Dendritic cell treated with granulocyte-macrophage colony-stimulating factor and Interleukin-4, amounts not matched to agents 40 ng/mL and 50 ng/mL, for 4 days (primary cell): ENCODE data around the gene NABP1.
"Not testable (repeated sequence)": the region's sequence is repeated elsewhere in the genome, so short reads cannot be mapped to it uniquely, and the experiment has no call there.

Experiments used
- H3K27ac Mint-ChIP-seq: one replicate; pipeline ENCODE4 v1.8.0; 2022; ENCODE audit warnings: mild to moderate bottlenecking, mixed read lengths
- H3K27me3 Mint-ChIP-seq: one replicate; pipeline ENCODE4 v1.8.0; 2022; ENCODE audit warnings: mild to moderate bottlenecking, mixed read lengths
- H3K36me3 Mint-ChIP-seq: one replicate; pipeline ENCODE4 v1.8.0; 2022; ENCODE audit warnings: low read depth, mixed read lengths
- H3K4me1 Mint-ChIP-seq: one replicate; pipeline ENCODE4 v1.8.0; 2022; ENCODE audit warnings: low read depth, mixed read lengths
- H3K4me3 Mint-ChIP-seq: one replicate; pipeline ENCODE4 v1.8.0; 2022; ENCODE audit warnings: mild to moderate bottlenecking, moderate library complexity, mixed read lengths
- H3K9me3 Mint-ChIP-seq: one replicate; pipeline ENCODE4 v1.8.0; 2022; ENCODE audit warnings: mixed read lengths
- intact Hi-C: fragments of 100-400 bp; cut with micrococcal nuclease; formaldehyde crosslinking; loops from one replicate; pipeline ENCODE4 v1.15.0; 2022

NABP1 gene

GRCh38 chr2:191641609-191642008 lies 36.3 kb upstream of the NABP1 start:
- Mint-ChIP-seq H3K4me3 (no peak overlapping the region), H3K4me1 (peaks cover 37% of the 10 kb centered on the region), H3K27me3 (no peaks in the 10 kb centered on the region), H3K9me3 (peaks cover 8% of the 10 kb centered on the region), H3K36me3 (no peaks in the 10 kb centered on the region), H3K27ac (no peak overlapping the region)
- intact Hi-C loops = no loop called here

- Mint-ChIP-seq H3K36me3 (no peaks in the 10 kb centered on the region), H3K4me3 (no peak overlapping the region), H3K27me3 (no peaks in the 10 kb centered on the region), H3K9me3 (peaks cover 8% of the 10 kb centered on the region), H3K4me1 (peaks cover 30% of the 10 kb centered on the region), H3K27ac (no peak overlapping the region)
- intact Hi-C loops = no loop called here
These were observed 35.4 kb upstream of the NABP1 start for GRCh38 chr2:191642541-191642940.

GRCh38 chr2:191643429-191643828 lies 34.5 kb upstream of the NABP1 start:
- Mint-ChIP-seq H3K27me3 (no peaks in the 10 kb centered on the region), H3K4me3 (no peak overlapping the region), H3K36me3 (no peaks in the 10 kb centered on the region), H3K4me1 (peaks cover 26% of the 10 kb centered on the region), H3K9me3 (peaks cover 8% of the 10 kb centered on the region), H3K27ac (no peak overlapping the region)
- intact Hi-C loops = no loop called here

GRCh38 chr2:191644613-191645012 lies 33.3 kb upstream of the NABP1 start:
- intact Hi-C loops = loop anchor here (5.0 kb wide), 1 partner anchor 32 kb away; no protein-coding TSS in a partner anchor
- peaks cover 22% of the 10 kb centered on the region for H3K4me1 Mint-ChIP-seq
- H3K9me3 Mint-ChIP-seq, H3K27ac Mint-ChIP-seq, H3K27me3 Mint-ChIP-seq, H3K4me3 Mint-ChIP-seq, H3K36me3 Mint-ChIP-seq: not testable (repeated sequence)

GRCh38 chr2:191645032-191645431 lies 32.9 kb upstream of the NABP1 start:
- H3K4me1 Mint-ChIP-seq = peaks cover 22% of the 10 kb centered on the region
- no peak overlapping the region for H3K4me3 Mint-ChIP-seq
- H3K36me3 Mint-ChIP-seq = no peaks in the 10 kb centered on the region
- H3K27me3 Mint-ChIP-seq = no peaks in the 10 kb centered on the region
- H3K9me3 Mint-ChIP-seq = peaks cover 8% of the 10 kb centered on the region
- intact Hi-C loops = loop anchor here (5.0 kb wide), 1 partner anchor 33 kb away; no protein-coding TSS in a partner anchor
- H3K27ac Mint-ChIP-seq = peak overlapping the region; percentile 80

- Mint-ChIP-seq H3K27me3 (no peaks in the 10 kb centered on the region), H3K27ac (peak overlapping the region; percentile 80), H3K4me1 (peaks cover 24% of the 10 kb centered on the region), H3K36me3 (no peaks in the 10 kb centered on the region), H3K9me3 (peaks cover 8% of the 10 kb centered on the region), H3K4me3 (no peak overlapping the region)
- intact Hi-C loops = loop anchor here (5.0 kb wide), 1 partner anchor 33 kb away; no protein-coding TSS in a partner anchor
These were observed 32.3 kb upstream of the NABP1 start for GRCh38 chr2:191645434-191646162.

GRCh38 chr2:191646163-191646902 lies 31.6 kb upstream of the NABP1 start:
- Mint-ChIP-seq H3K4me3 (no peak overlapping the region), H3K4me1 (peaks cover 31% of the 10 kb centered on the region), H3K27ac (peak overlapping the region; percentile 80), H3K36me3 (peaks cover 4% of the 10 kb centered on the region), H3K9me3 (peaks cover 8% of the 10 kb centered on the region), H3K27me3 (no peaks in the 10 kb centered on the region)
- intact Hi-C loops = loop anchor here (5.0 kb wide), 1 partner anchor 34 kb away; no protein-coding TSS in a partner anchor

GRCh38 chr2:191649519-191649918 lies 28.4 kb upstream of the NABP1 start:
- Mint-ChIP-seq H3K27ac (peak overlapping the region; percentile 62), H3K36me3 (peaks cover 4% of the 10 kb centered on the region), H3K4me3 (no peak overlapping the region), H3K4me1 (peaks cover 53% of the 10 kb centered on the region), H3K9me3 (peaks cover 15% of the 10 kb centered on the region), H3K27me3 (no peaks in the 10 kb centered on the region)
- intact Hi-C loops = loop anchor here (5.0 kb wide), 1 partner anchor 37 kb away; no protein-coding TSS in a partner anchor

GRCh38 chr2:191650896-191651773 lies 26.8 kb upstream of the NABP1 start:
- Mint-ChIP-seq H3K36me3 (peaks cover 4% of the 10 kb centered on the region), H3K27me3 (no peaks in the 10 kb centered on the region), H3K9me3 (peaks cover 10% of the 10 kb centered on the region), H3K27ac (peak overlapping the region; percentile 90), H3K4me1 (peaks cover 43% of the 10 kb centered on the region), H3K4me3 (no peak overlapping the region)
- intact Hi-C loops = loop anchor here (1.0 kb wide), 1 partner anchor 26 kb away; no protein-coding TSS in a partner anchor

GRCh38 chr2:191653667-191654391 lies 24.1 kb upstream of the NABP1 start:
- peaks cover 4% of the 10 kb centered on the region for H3K36me3 Mint-ChIP-seq
- H3K27me3 Mint-ChIP-seq = no peaks in the 10 kb centered on the region
- H3K27ac Mint-ChIP-seq = peak overlapping the region; percentile 82
- H3K9me3 Mint-ChIP-seq = peaks cover 7% of the 10 kb centered on the region
- H3K4me3 Mint-ChIP-seq = no peak overlapping the region
- intact Hi-C loops = no loop called here
- H3K4me1 Mint-ChIP-seq = peaks cover 31% of the 10 kb centered on the region

GRCh38 chr2:191656391-191656790 lies 21.5 kb upstream of the NABP1 start:
- Mint-ChIP-seq H3K4me1 (peaks cover 27% of the 10 kb centered on the region), H3K9me3 (peaks cover 7% of the 10 kb centered on the region), H3K36me3 (no peaks in the 10 kb centered on the region), H3K4me3 (no peak overlapping the region), H3K27me3 (no peaks in the 10 kb centered on the region), H3K27ac (no peak overlapping the region)
- intact Hi-C loops = no loop called here

- Mint-ChIP-seq H3K36me3 (no peaks in the 10 kb centered on the region), H3K9me3 (peaks cover 7% of the 10 kb centered on the region), H3K27me3 (no peaks in the 10 kb centered on the region), H3K4me1 (peaks cover 23% of the 10 kb centered on the region), H3K4me3 (no peak overlapping the region), H3K27ac (no peak overlapping the region)
- intact Hi-C loops = no loop called here
These were observed 21.1 kb upstream of the NABP1 start for GRCh38 chr2:191656792-191657191.

GRCh38 chr2:191657977-191658376 lies 20.0 kb upstream of the NABP1 start:
- Mint-ChIP-seq H3K27me3 (no peaks in the 10 kb centered on the region), H3K9me3 (peaks cover 7% of the 10 kb centered on the region), H3K27ac (no peak overlapping the region), H3K4me3 (no peak overlapping the region), H3K36me3 (no peaks in the 10 kb centered on the region), H3K4me1 (peaks cover 16% of the 10 kb centered on the region)
- intact Hi-C loops = no loop called here
